ENCODE data around the gene FGD3. TPM values are rescaled to one million over a fixed set of nuclear protein-coding genes. Genes with fewer than 3 reads are reported as not detected.

FGD3 gene
- total RNA-seq, 1 donor = not detected

GRCh38 chr9:93054758-93055704 is 107.7 kb downstream of the FGD3 start:
- Histone ChIP-seq H3K4me3 (ENCODE audit: insufficient read depth, low read length) (no peak overlapping the region), H3K27ac (ENCODE audit: low read depth, low read length) (no peak overlapping the region), H3K9me3 (ENCODE audit: low read depth, low read length) (no peaks in the 10 kb centered on the region), H2AFZ (ENCODE audit: low read length) (no peak overlapping the region), H3K79me2 (ENCODE audit: insufficient read depth, low read length) (no peaks in the 10 kb centered on the region), H3K4me2 (ENCODE audit: insufficient read depth, low read length) (no peak overlapping the region), H3K36me3 (ENCODE audit: insufficient read depth, low read length) (no peaks in the 10 kb centered on the region), H3K4me1 (ENCODE audit: insufficient read depth, low read length) (peaks cover 2% of the 10 kb centered on the region), H3K27me3 (ENCODE audit: insufficient read depth, low read length) (no peaks in the 10 kb centered on the region), H4K20me1 (ENCODE audit: insufficient read depth, low read length) (no peaks in the 10 kb centered on the region)
- DNase-seq (ENCODE audit: insufficient read length, low spot score, missing footprints) = peak; percentile 65
- no peak for TF ChIP-seq CTCF (IDR thresholded peaks at IDR 0.05; ENCODE audit: extremely low read depth, low read depth, low read length)

- Histone ChIP-seq H3K4me2 (ENCODE audit: insufficient read depth, low read length) (no peak overlapping the region), H2AFZ (ENCODE audit: low read length) (no peak overlapping the region), H3K27ac (ENCODE audit: low read depth, low read length) (no peak overlapping the region), H3K27me3 (ENCODE audit: insufficient read depth, low read length) (no peaks in the 10 kb centered on the region), H3K9me3 (ENCODE audit: low read depth, low read length) (no peaks in the 10 kb centered on the region), H3K4me3 (ENCODE audit: insufficient read depth, low read length) (no peak overlapping the region), H3K4me1 (ENCODE audit: insufficient read depth, low read length) (peaks cover 12% of the 10 kb centered on the region), H4K20me1 (ENCODE audit: insufficient read depth, low read length) (no peaks in the 10 kb centered on the region), H3K36me3 (ENCODE audit: insufficient read depth, low read length) (no peaks in the 10 kb centered on the region), H3K79me2 (ENCODE audit: insufficient read depth, low read length) (no peaks in the 10 kb centered on the region)
- peak; percentile 78 for DNase-seq (ENCODE audit: insufficient read length, low spot score, missing footprints)
- TF ChIP-seq CTCF (IDR thresholded peaks at IDR 0.05; ENCODE audit: extremely low read depth, low read depth, low read length) = no peak
Measured at GRCh38 chr9:93057042-93057702, 109.8 kb downstream of the FGD3 start.

GRCh38 chr9:93057703-93058354 is 110.5 kb downstream of the FGD3 start:
- Histone ChIP-seq H3K9me3 (ENCODE audit: low read depth, low read length) (no peaks in the 10 kb centered on the region), H3K27ac (ENCODE audit: low read depth, low read length) (no peak overlapping the region), H3K4me1 (ENCODE audit: insufficient read depth, low read length) (peaks cover 12% of the 10 kb centered on the region), H3K27me3 (ENCODE audit: insufficient read depth, low read length) (no peaks in the 10 kb centered on the region), H3K4me2 (ENCODE audit: insufficient read depth, low read length) (peak overlapping the region; percentile 55), H3K36me3 (ENCODE audit: insufficient read depth, low read length) (no peaks in the 10 kb centered on the region), H3K4me3 (ENCODE audit: insufficient read depth, low read length) (no peak overlapping the region), H4K20me1 (ENCODE audit: insufficient read depth, low read length) (no peaks in the 10 kb centered on the region), H3K79me2 (ENCODE audit: insufficient read depth, low read length) (no peaks in the 10 kb centered on the region), H2AFZ (ENCODE audit: low read length) (no peak overlapping the region)
- peak; percentile 62 for DNase-seq (ENCODE audit: insufficient read length, low spot score, missing footprints)
- TF ChIP-seq CTCF (IDR thresholded peaks at IDR 0.05; ENCODE audit: extremely low read depth, low read depth, low read length) = no peak
